Measurements from ENCODE around the gene TAPBP. TPM values are rescaled to one million over a fixed set of nuclear protein-coding genes. Genes with fewer than 3 reads are reported as not detected.

TAPBP gene
- total RNA-seq, 1 experiment from 2014 or later = 80.1 TPM

- no peaks in the 10 kb centered on the region for H3K9me2 ChIP-seq (ENCODE audit: insufficient read depth)
- DNase-seq (ENCODE audit: low read depth, low spot score) = no peak
- no TSS peak for BruUV-seq (replicated peaks)
- no peak overlapping the region for H2AFZ ChIP-seq (ENCODE audit: low read depth, low read length, poor library complexity, severe bottlenecking)
- H3K36me3 ChIP-seq (ENCODE audit: control insufficient read depth in 1 of 2, insufficient read depth in 2 of 2, low read length in 2 of 2) = no peaks in the 10 kb centered on the region
- TF ChIP-seq YY1 (IDR thresholded peaks at IDR 0.05; ENCODE audit: extremely low read depth, insufficient replicate concordance, low read depth, low read length) (no peak), EZH2phosphoT487 (IDR thresholded peaks at IDR 0.05; ENCODE audit: borderline replicate concordance) (no peak), RAD21 (IDR thresholded peaks at IDR 0.05; ENCODE audit: low read depth) (no peak), CTCF (IDR thresholded peaks at IDR 0.05 in 2 of 3, conservative IDR thresholded peaks at IDR 0.05 in 1 of 3; ENCODE audit: borderline replicate concordance in 1 of 3, insufficient read depth in 1 of 3, low read depth in 2 of 3, low read length in 2 of 3) (no peak), ZNF274 (IDR thresholded peaks at IDR 0.05; ENCODE audit: low read depth, low read length) (no peak), MAX (IDR thresholded peaks at IDR 0.05) (no peak), CBX3 (IDR thresholded peaks at IDR 0.05; ENCODE audit: low read depth) (no peak), POLR2A (IDR thresholded peaks at IDR 0.05; ENCODE audit: borderline replicate concordance, extremely low read depth, insufficient read depth, insufficient read length) (no peak), ELF1 (IDR thresholded peaks at IDR 0.05; ENCODE audit: borderline replicate concordance, low read depth) (no peak), ZFX (IDR thresholded peaks at IDR 0.05) (no peak), TCF7L2 (IDR thresholded peaks at IDR 0.05; ENCODE audit: borderline replicate concordance, extremely low read depth, insufficient read depth, insufficient read length) (no peak), POLR2AphosphoS5 (IDR thresholded peaks at IDR 0.05; ENCODE audit: low read depth, low read length) (no peak), SRF (IDR thresholded peaks at IDR 0.05; ENCODE audit: low read depth) (no peak), SIN3A (IDR thresholded peaks at IDR 0.05; ENCODE audit: low read depth) (no peak), FOSL1 (IDR thresholded peaks at IDR 0.05; ENCODE audit: low read depth) (no peak), EGR1 (IDR thresholded peaks at IDR 0.05; ENCODE audit: low read depth) (no peak), REST (IDR thresholded peaks at IDR 0.05; ENCODE audit: low read depth) (no peak), CEBPB (IDR thresholded peaks at IDR 0.05; ENCODE audit: low read depth) (no peak)
- no peak overlapping the region for H3K27ac ChIP-seq (ENCODE audit: low read depth, low read length)
- H4K20me1 ChIP-seq (ENCODE audit: insufficient read depth) = no peaks in the 10 kb centered on the region
- ChIA-PET RAD21 (ENCODE audit: low non-redundant PET in 1 of 2, low total read pairs in 2 of 2, uncharacterized antibody in 2 of 2, unreplicated experiment in 2 of 2) (no interaction called here), POLR2A (no interaction called here), CTCF (no interaction called here)
- no peak overlapping the region for H3K4me3 ChIP-seq (replicated peaks in 1 of 2; ENCODE audit: low read depth in 1 of 2, low read length in 2 of 2)
- no peaks in the 10 kb centered on the region for H3K79me2 ChIP-seq (ENCODE audit: insufficient read depth, low read length)
- intact Hi-C loops (cut with micrococcal nuclease) = no loop called here
- no peak for ATAC-seq
- no peak overlapping the region for H3K9ac ChIP-seq (ENCODE audit: low read length)
- no peaks in the 10 kb centered on the region for H3K9me3 ChIP-seq (ENCODE audit: control insufficient read depth in 1 of 2, insufficient read depth in 1 of 2, low read depth in 1 of 2, low read length in 2 of 2)
- peaks cover 11% of the 10 kb centered on the region; the same call in 1 of the 2 replicates for H3K27me3 ChIP-seq (ENCODE audit: insufficient read depth, low read length)
- no peak overlapping the region for H3K4me2 ChIP-seq (ENCODE audit: low read length)
- H3K4me1 ChIP-seq (ENCODE audit: control insufficient read depth in 1 of 2, insufficient read depth in 2 of 2, low read length in 2 of 2) = peaks cover 3% of the 10 kb centered on the region in 2 experiments; a peak in 3 of 4 replicates
Observed at GRCh38 chr6:33359331-33359730, 45.5 kb upstream of the TAPBP start.

Data from HCT116 (cell line).